Hepatocyte (in vitro differentiated cells): ENCODE data around the gene TBC1D22B. TPM values are rescaled to one million over a fixed set of nuclear protein-coding genes. Genes with fewer than 3 reads are reported as not detected.

Experiments used
- DNase-seq: peaks from one replicate; pipeline ENCODE4 v3.0.0-alpha.2; 2016; ENCODE audit warnings: low spot score
- H2AFZ ChIP-seq: fragments of 200-600 bp; sonication (generic); 2 replicates; pipeline ENCODE4 v1.6.0; 2016; ENCODE audit warnings: antibody characterized with exemption, mild to moderate bottlenecking
- H3K27ac ChIP-seq: fragments of 200-600 bp; sonication (generic); 2 replicates; pipeline ENCODE4 v1.5.1; 2016; ENCODE audit warnings: mild to moderate bottlenecking
- H3K27me3 ChIP-seq: fragments of 200-600 bp; sonication (generic); 2 replicates; pipeline ENCODE4 v1.6.1; 2016
- H3K36me3 ChIP-seq: fragments of 200-600 bp; sonication (generic); replicated peaks from 2 replicates; pipeline ENCODE4 v1.5.1; 2016; ENCODE audit warnings: low read depth; ENCODE audit not compliant: insufficient read depth
- H3K4me1 ChIP-seq: fragments of 200-600 bp; sonication (generic); 2 replicates; pipeline ENCODE4 v1.5.1; 2016; ENCODE audit warnings: mild to moderate bottlenecking, moderate library complexity; ENCODE audit not compliant: insufficient read depth
- H3K4me2 ChIP-seq: fragments of 200-600 bp; sonication (generic); 2 replicates; pipeline ENCODE4 v1.6.0; 2016
- H3K4me3 ChIP-seq: fragments of 200-600 bp; sonication (generic); 2 replicates; pipeline ENCODE4 v1.5.1; 2016; ENCODE audit warnings: mild to moderate bottlenecking
- H3K79me2 ChIP-seq: fragments of 200-600 bp; sonication (generic); 2 replicates; pipeline ENCODE4 v1.6.0; 2017; ENCODE audit warnings: mild to moderate bottlenecking
- H3K9me2 ChIP-seq: fragments of 200-600 bp; sonication (generic); replicated peaks from 2 replicates; pipeline ENCODE4 v1.6.0; 2017; ENCODE audit warnings: mild to moderate bottlenecking; ENCODE audit not compliant: insufficient read depth
- H3K9me3 ChIP-seq: fragments of 200-600 bp; sonication (generic); 2 replicates; pipeline ENCODE4 v1.5.1; 2016; ENCODE audit warnings: low read depth, mild to moderate bottlenecking
- H4K20me1 ChIP-seq: fragments of 200-600 bp; sonication (generic); 2 replicates; pipeline ENCODE4 v1.6.0; 2016; ENCODE audit warnings: mild to moderate bottlenecking; ENCODE audit not compliant: insufficient read depth, poor library complexity, severe bottlenecking
- EZH2 ChIP-seq: fragments of 200-600 bp; sonication (generic); IDR thresholded peaks from 2 replicates; pipeline ENCODE4 v1.6.1; 2016; ENCODE audit warnings: antibody characterized with exemption, mild to moderate bottlenecking, borderline replicate concordance
- EZH2phosphoT487 ChIP-seq: fragments of 200-600 bp; sonication (generic); IDR thresholded peaks from one replicate; pipeline ENCODE4 v1.6.1; 2018; ENCODE audit warnings: antibody characterized with exemption, mild to moderate bottlenecking, low read depth, moderate library complexity; ENCODE audit not compliant: unreplicated experiment, severe bottlenecking
- WGBS: methylation state at CpG from one replicate; pipeline ENCODE4 v1.1.6; 2016; ENCODE audit warnings: low lambda C conversion rate; ENCODE audit errors: missing lambda C conversion rate; 5-methylcytosine and 5-hydroxymethylcytosine counted together
- polyA plus RNA-seq: library from polyadenylated mRNA; unstranded; fragments of >200 nt; fragmentation: Nextera tagmentation; extraction: Ambion mirVana; gene quantifications from 2 replicates; pipeline ENCODE4 v1.2.1, GENCODE V29; 2016
- total RNA-seq: library from RNA; depleted of rRNA; stranded (reverse); fragments of >200 nt; gene quantifications from 2 replicates; pipeline ENCODE4 v1.2.3, GENCODE V29; 2014
- TF ChIP-seq, protein P1 (sequence below): fragments of 200-600 bp; sonication (generic); IDR thresholded peaks from 2 replicates; pipeline ENCODE4 v1.5.1; 2016; ENCODE audit warnings: antibody characterized with exemption, mild to moderate bottlenecking; ENCODE audit not compliant: poor library complexity

Gene TBC1D22B
- total and polyA plus RNA-seq, 2 experiments from 2014 or later: 5.2 to 8.2 TPM

DNA sequence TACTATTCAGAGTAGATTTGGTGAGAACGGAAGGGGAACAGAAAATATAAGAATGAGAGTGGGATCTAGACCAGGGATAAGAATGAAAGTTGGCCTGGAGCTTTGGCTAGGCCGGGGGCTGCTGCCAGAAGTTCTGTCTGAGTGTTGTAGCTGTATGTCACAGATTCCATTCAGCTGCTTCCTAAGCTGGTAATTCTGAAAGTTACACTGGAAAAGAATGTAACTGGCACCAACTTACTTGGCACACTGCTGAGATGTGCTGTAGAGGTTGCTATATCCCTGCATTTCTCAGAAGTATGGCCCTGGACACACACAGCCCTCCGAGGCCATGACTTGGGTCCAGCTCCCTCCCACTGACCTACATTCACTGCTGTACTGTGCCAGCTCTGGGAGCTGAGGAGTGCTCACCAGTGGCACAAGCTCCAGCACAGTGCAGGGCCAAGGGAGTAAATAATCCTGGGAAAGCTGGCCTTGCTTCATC, 26.1 kb downstream of the TBC1D22B start:
- 90% methylated on average over 3 of the region's 3 CpGs for WGBS
- Histone ChIP-seq H2AFZ (no peak overlapping the region), H4K20me1 (no peaks in the 10 kb centered on the region), H3K9me2 (no peaks in the 10 kb centered on the region), H3K4me3 (no peak overlapping the region), H3K27ac (no peak overlapping the region), H3K4me2 (no peak overlapping the region), H3K79me2 (peaks cover 8% of the 10 kb centered on the region), H3K27me3 (no peaks in the 10 kb centered on the region), H3K9me3 (no peaks in the 10 kb centered on the region), H3K36me3 (peaks cover 2% of the 10 kb centered on the region), H3K4me1 (no peaks in the 10 kb centered on the region)
- TF ChIP-seq EZH2phosphoT487 (no peak), EZH2 (no peak)
- TF ChIP-seq, protein P1, sequence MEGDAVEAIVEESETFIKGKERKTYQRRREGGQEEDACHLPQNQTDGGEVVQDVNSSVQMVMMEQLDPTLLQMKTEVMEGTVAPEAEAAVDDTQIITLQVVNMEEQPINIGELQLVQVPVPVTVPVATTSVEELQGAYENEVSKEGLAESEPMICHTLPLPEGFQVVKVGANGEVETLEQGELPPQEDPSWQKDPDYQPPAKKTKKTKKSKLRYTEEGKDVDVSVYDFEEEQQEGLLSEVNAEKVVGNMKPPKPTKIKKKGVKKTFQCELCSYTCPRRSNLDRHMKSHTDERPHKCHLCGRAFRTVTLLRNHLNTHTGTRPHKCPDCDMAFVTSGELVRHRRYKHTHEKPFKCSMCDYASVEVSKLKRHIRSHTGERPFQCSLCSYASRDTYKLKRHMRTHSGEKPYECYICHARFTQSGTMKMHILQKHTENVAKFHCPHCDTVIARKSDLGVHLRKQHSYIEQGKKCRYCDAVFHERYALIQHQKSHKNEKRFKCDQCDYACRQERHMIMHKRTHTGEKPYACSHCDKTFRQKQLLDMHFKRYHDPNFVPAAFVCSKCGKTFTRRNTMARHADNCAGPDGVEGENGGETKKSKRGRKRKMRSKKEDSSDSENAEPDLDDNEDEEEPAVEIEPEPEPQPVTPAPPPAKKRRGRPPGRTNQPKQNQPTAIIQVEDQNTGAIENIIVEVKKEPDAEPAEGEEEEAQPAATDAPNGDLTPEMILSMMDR: no peak
- DNase-seq: no peak

DNA sequence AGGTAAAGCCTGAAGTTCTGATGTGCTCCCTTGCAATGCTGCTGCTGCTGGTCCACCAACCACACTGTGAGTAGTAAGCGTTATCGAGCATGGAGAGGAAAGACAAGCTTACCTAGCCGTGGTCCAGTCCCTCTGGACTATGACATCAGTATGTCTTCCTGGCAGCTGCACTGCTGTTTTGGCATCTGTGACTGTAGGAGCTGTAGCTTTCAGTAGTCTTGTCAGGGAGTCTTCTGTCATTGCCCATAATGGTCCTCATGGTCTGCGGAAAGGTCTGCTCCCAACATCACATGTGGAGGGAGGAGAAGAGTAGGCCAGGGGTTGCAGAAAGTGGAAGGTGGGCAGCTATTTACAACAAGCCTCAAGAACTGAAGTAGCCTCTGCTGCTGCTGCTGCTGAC, 27.2 kb downstream of the TBC1D22B start:
- no peaks in the 10 kb centered on the region for H3K79me2 ChIP-seq
- WGBS: 97% methylated on average over 4 of the region's 4 CpGs
- no peak for DNase-seq
- TF ChIP-seq, protein P1: no peak
- no peak for TF ChIP-seq EZH2phosphoT487
- no peak for TF ChIP-seq EZH2
- H2AFZ ChIP-seq: no peak overlapping the region
- no peaks in the 10 kb centered on the region for H4K20me1 ChIP-seq
- H3K27ac ChIP-seq: no peak overlapping the region
- H3K9me2 ChIP-seq: no peaks in the 10 kb centered on the region
- H3K4me2 ChIP-seq: no peak overlapping the region
- H3K4me3 ChIP-seq: no peak overlapping the region
- H3K9me3 ChIP-seq: no peaks in the 10 kb centered on the region
- no peaks in the 10 kb centered on the region for H3K4me1 ChIP-seq
- H3K27me3 ChIP-seq: no peaks in the 10 kb centered on the region
- H3K36me3 ChIP-seq: peaks cover 2% of the 10 kb centered on the region

DNA sequence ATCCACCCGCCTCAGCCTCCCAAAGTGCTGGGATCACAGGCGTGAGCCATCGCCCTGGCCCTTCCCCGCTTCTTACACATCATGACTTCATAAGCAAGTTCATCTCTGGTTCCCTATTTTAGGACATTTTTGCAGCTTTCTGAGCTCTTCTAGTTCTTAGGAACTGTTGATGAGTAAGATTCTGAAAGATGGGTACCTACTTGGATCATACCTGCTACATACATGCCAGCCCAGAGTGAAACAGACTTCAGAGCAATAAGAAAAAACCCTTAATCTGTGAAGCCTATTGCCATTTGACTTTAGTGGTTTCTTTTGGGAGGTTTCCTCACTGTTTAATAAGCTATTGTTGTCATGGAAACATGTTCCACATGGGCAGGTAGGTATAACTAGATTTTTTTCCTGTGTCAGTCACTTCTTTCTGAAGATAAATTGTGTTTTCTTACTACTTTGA, 28.3 kb downstream of the TBC1D22B start:
- TF ChIP-seq EZH2 (no peak), EZH2phosphoT487 (no peak)
- TF ChIP-seq, protein P1: no peak
- 96% methylated on average over 4 of the region's 4 CpGs for WGBS
- no peak overlapping the region for H3K4me2 ChIP-seq
- H3K9me2 ChIP-seq: no peaks in the 10 kb centered on the region
- H4K20me1 ChIP-seq: no peaks in the 10 kb centered on the region
- H3K36me3 ChIP-seq: peaks cover 2% of the 10 kb centered on the region
- no peaks in the 10 kb centered on the region for H3K79me2 ChIP-seq
- H2AFZ ChIP-seq: no peak overlapping the region
- H3K4me1 ChIP-seq: no peaks in the 10 kb centered on the region
- no peak for DNase-seq
- no peaks in the 10 kb centered on the region for H3K9me3 ChIP-seq
- no peak overlapping the region for H3K4me3 ChIP-seq
- no peaks in the 10 kb centered on the region for H3K27me3 ChIP-seq
- H3K27ac ChIP-seq: no peak overlapping the region

DNA sequence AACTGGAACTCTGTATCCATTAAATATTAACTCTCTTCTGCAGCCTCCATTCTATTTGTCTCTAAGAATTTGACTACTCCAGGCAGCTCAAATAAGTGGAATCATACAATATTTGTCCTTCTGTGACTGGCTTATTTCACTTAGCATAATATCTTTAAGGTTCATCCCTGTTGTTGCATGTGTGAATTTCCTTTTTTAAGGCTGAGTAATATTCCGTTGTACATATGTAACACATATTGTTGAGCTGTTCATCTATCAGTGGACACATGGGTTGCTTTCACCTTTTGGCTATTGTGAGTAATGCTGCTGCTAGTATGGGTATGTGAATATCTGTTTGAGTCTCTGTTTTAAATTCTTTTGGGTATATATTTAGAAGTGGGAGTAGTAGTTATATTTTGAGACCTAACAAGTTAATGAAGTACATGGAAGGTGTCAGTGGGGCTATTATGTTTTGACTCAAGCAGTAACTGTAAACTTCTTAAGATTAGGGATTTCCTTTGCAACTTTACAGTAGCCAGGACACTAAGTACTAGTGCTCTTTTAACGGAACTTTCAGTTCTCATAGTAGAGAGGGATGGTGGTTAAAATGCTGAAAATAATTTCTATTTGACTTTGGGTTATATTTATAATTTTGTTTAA, 30.1 kb downstream of the TBC1D22B start:
- TF ChIP-seq EZH2 (no peak), EZH2phosphoT487 (no peak)
- TF ChIP-seq, protein P1: no peak
- Histone ChIP-seq H3K9me3 (no peaks in the 10 kb centered on the region), H3K4me3 (no peak overlapping the region), H2AFZ (no peak overlapping the region), H3K9me2 (no peaks in the 10 kb centered on the region), H4K20me1 (no peaks in the 10 kb centered on the region), H3K79me2 (no peaks in the 10 kb centered on the region), H3K4me2 (no peak overlapping the region), H3K27me3 (no peaks in the 10 kb centered on the region), H3K36me3 (peaks cover 2% of the 10 kb centered on the region), H3K27ac (no peak overlapping the region), H3K4me1 (no peaks in the 10 kb centered on the region)
- 94% methylated on average over 2 of the region's 2 CpGs for WGBS
- no peak for DNase-seq
